Measurements from ENCODE around the gene P4HA2. TPM values are rescaled to one million over a fixed set of nuclear protein-coding genes. Genes with fewer than 3 reads are reported as not detected.

Gene P4HA2
- total RNA-seq, 1 experiment from 2014 or later: 43.6 TPM

GRCh38 chr5:132253452-132254320, 26.0 kb upstream of the P4HA2 start:
- ChIA-PET CTCF (no interaction called here), POLR2A (ENCODE audit: unreplicated experiment) (no interaction called here)
- no peak for ATAC-seq

GRCh38 chr5:132253008-132253441, 25.4 kb upstream of the P4HA2 start:
- no peaks in the 10 kb centered on the region for H3K27me3 ChIP-seq (ENCODE audit: low read length)
- no peak overlapping the region for H3K4me2 ChIP-seq (ENCODE audit: low read length)
- H3F3A ChIP-seq (ENCODE audit: low read length, unreplicated experiment): no peaks in the 10 kb centered on the region
- H2AFZ ChIP-seq (ENCODE audit: low read length): no peak overlapping the region
- H4K20me1 ChIP-seq (ENCODE audit: low read length): no peaks in the 10 kb centered on the region
- H3K9me2 ChIP-seq (replicated peaks; ENCODE audit: low read length): no peaks in the 10 kb centered on the region
- ChIA-PET POLR2A (ENCODE audit: unreplicated experiment) (no interaction called here), CTCF (no interaction called here)
- no peak for DNase-seq
- H3K79me2 ChIP-seq (ENCODE audit: low read length): peaks cover 4% of the 10 kb centered on the region; the same call in 1 of the 2 replicates
- TF ChIP-seq EZH2 (IDR thresholded peaks at IDR 0.05; ENCODE audit: low read length, unreplicated experiment) (no peak), EZH2phosphoT487 (IDR thresholded peaks at IDR 0.05; ENCODE audit: borderline replicate concordance, low read length) (no peak), CTCF (conservative IDR thresholded peaks at IDR 0.05; ENCODE audit: low read depth, low read length) (no peak)
- intact Hi-C loops (cut with micrococcal nuclease): no loop called here
- no TSS peak for BruUV-seq (replicated peaks)
- no peak overlapping the region for H3K27ac ChIP-seq (ENCODE audit: low read length)
- no peaks in the 10 kb centered on the region for H3K9me3 ChIP-seq (ENCODE audit: low read length)
- H3K4me3 ChIP-seq (ENCODE audit: low read length): no peak overlapping the region
- no peak for ATAC-seq
- H3K9ac ChIP-seq (ENCODE audit: low read length): no peak overlapping the region
- no peaks in the 10 kb centered on the region for H3K36me3 ChIP-seq (ENCODE audit: low read depth, low read length)
- H3K4me1 ChIP-seq (ENCODE audit: insufficient read depth, low read length): peaks cover 2% of the 10 kb centered on the region

More at GRCh38 chr5:132253452-132254320, 26.0 kb upstream of the P4HA2 start:
- Histone ChIP-seq H3K36me3 (ENCODE audit: low read depth, low read length) (no peaks in the 10 kb centered on the region), H3K27ac (ENCODE audit: low read length) (no peak overlapping the region), H3K4me3 (ENCODE audit: low read length) (no peak overlapping the region), H3K79me2 (ENCODE audit: low read length) (peaks cover 9% of the 10 kb centered on the region; the same call in 1 of the 2 replicates), H3K9me3 (ENCODE audit: low read length) (no peaks in the 10 kb centered on the region), H3K9me2 (replicated peaks; ENCODE audit: low read length) (no peaks in the 10 kb centered on the region), H3K27me3 (ENCODE audit: low read length) (no peaks in the 10 kb centered on the region), H3K4me1 (ENCODE audit: insufficient read depth, low read length) (peaks cover 9% of the 10 kb centered on the region), H4K20me1 (ENCODE audit: low read length) (no peaks in the 10 kb centered on the region), H3K9ac (ENCODE audit: low read length) (no peak overlapping the region), H3F3A (ENCODE audit: low read length, unreplicated experiment) (no peaks in the 10 kb centered on the region), H2AFZ (ENCODE audit: low read length) (no peak overlapping the region), H3K4me2 (ENCODE audit: low read length) (no peak overlapping the region)
- TF ChIP-seq EZH2 (IDR thresholded peaks at IDR 0.05; ENCODE audit: low read length, unreplicated experiment): no peak
- TF ChIP-seq CTCF (conservative IDR thresholded peaks at IDR 0.05; ENCODE audit: low read depth, low read length): no peak
- no peak for TF ChIP-seq EZH2phosphoT487 (IDR thresholded peaks at IDR 0.05; ENCODE audit: borderline replicate concordance, low read length)
- intact Hi-C loops (cut with micrococcal nuclease): no loop called here
- DNase-seq: no peak
- no TSS peak for BruUV-seq (replicated peaks)

- H3K36me3 ChIP-seq (ENCODE audit: low read depth, low read length): no peaks in the 10 kb centered on the region
- H3K4me1 ChIP-seq (ENCODE audit: insufficient read depth, low read length): no peaks in the 10 kb centered on the region
- no peak overlapping the region for H3K4me3 ChIP-seq (ENCODE audit: low read length)
- intact Hi-C loops (cut with micrococcal nuclease): no loop called here
- H3K9me2 ChIP-seq (replicated peaks; ENCODE audit: low read length): no peaks in the 10 kb centered on the region
- H4K20me1 ChIP-seq (ENCODE audit: low read length): no peaks in the 10 kb centered on the region
- H3K27me3 ChIP-seq (ENCODE audit: low read length): no peaks in the 10 kb centered on the region
- H3K4me2 ChIP-seq (ENCODE audit: low read length): no peak overlapping the region
- no peaks in the 10 kb centered on the region for H3K9me3 ChIP-seq (ENCODE audit: low read length)
- no peaks in the 10 kb centered on the region for H3K79me2 ChIP-seq (ENCODE audit: low read length)
- BruUV-seq (replicated peaks): no TSS peak
- no peak overlapping the region for H2AFZ ChIP-seq (ENCODE audit: low read length)
- no peaks in the 10 kb centered on the region for H3F3A ChIP-seq (ENCODE audit: low read length, unreplicated experiment)
- ATAC-seq (no peak; the same call in 1 of the 2 replicates), DNase-seq (no peak)
- POLR2A ChIA-PET (ENCODE audit: unreplicated experiment): no interaction called here
- TF ChIP-seq EZH2 (IDR thresholded peaks at IDR 0.05; ENCODE audit: low read length, unreplicated experiment): no peak
- no peak for TF ChIP-seq CTCF (conservative IDR thresholded peaks at IDR 0.05; ENCODE audit: low read depth, low read length)
- TF ChIP-seq EZH2phosphoT487 (IDR thresholded peaks at IDR 0.05; ENCODE audit: borderline replicate concordance, low read length): no peak
- CTCF ChIA-PET: no interaction called here
- H3K9ac ChIP-seq (ENCODE audit: low read length): no peak overlapping the region
- no peak overlapping the region for H3K27ac ChIP-seq (ENCODE audit: low read length)
Measured at GRCh38 chr5:132251220-132251725, 23.6 kb upstream of the P4HA2 start.
